Measurements from ENCODE around the gene KMT5C. TPM values are rescaled to one million over a fixed set of nuclear protein-coding genes. Genes with fewer than 3 reads are reported as not detected.

KMT5C gene
- total and polyA plus RNA-seq, 2 donors = 7.7 to 23.5 TPM

- no peak overlapping the region for H3K4me3 ChIP-seq (ENCODE audit: low read length in 2 of 2)
- peaks cover 0 to 4% of the 10 kb centered on the region in 2 donors for H3K36me3 ChIP-seq (ENCODE audit: control insufficient read depth in 2 of 2, insufficient read depth in 2 of 2, low read length in 1 of 2)
- H3K9me3 ChIP-seq (ENCODE audit: control insufficient read depth in 2 of 2, insufficient read depth in 1 of 2, low read length in 1 of 2) = no peaks in the 10 kb centered on the region
- 94% methylated on average over 18 of the region's 18 CpGs for WGBS
- H3K27ac ChIP-seq (ENCODE audit: low read depth in 1 of 2, low read length in 1 of 2) = no peak overlapping the region
- no peaks in the 10 kb centered on the region for H3K4me1 ChIP-seq (ENCODE audit: control insufficient read depth in 2 of 2, insufficient read depth in 2 of 2, low read length in 2 of 2)
- H3K27me3 ChIP-seq (ENCODE audit: control insufficient read depth in 2 of 2, insufficient read depth in 1 of 2, low read length in 1 of 2) = no peaks in the 10 kb centered on the region
- DNase-seq (ENCODE audit: low read depth in 6 of 9, low spot score in 9 of 9) = no peak
Measured at GRCh38 chr19:55311797-55312196, 27.9 kb upstream of the KMT5C start.

- H3K27ac ChIP-seq (ENCODE audit: low read depth in 1 of 2, low read length in 1 of 2) = no peak overlapping the region
- DNase-seq (ENCODE audit: low read depth in 6 of 9, low spot score in 9 of 9) = no peak
- no peaks in the 10 kb centered on the region for H3K27me3 ChIP-seq (ENCODE audit: control insufficient read depth in 2 of 2, insufficient read depth in 1 of 2, low read length in 1 of 2)
- H3K36me3 ChIP-seq (ENCODE audit: control insufficient read depth in 2 of 2, insufficient read depth in 2 of 2, low read length in 1 of 2) = no peaks in the 10 kb centered on the region
- 97% methylated on average over 47 of the region's 47 CpGs for WGBS
- no peaks in the 10 kb centered on the region for H3K4me1 ChIP-seq (ENCODE audit: control insufficient read depth in 2 of 2, insufficient read depth in 2 of 2, low read length in 2 of 2)
- H3K9me3 ChIP-seq (ENCODE audit: control insufficient read depth in 2 of 2, insufficient read depth in 1 of 2, low read length in 1 of 2) = no peaks in the 10 kb centered on the region
- H3K4me3 ChIP-seq (ENCODE audit: low read length in 2 of 2) = no peak overlapping the region
Measured at GRCh38 chr19:55312621-55313512, 26.8 kb upstream of the KMT5C start.

- no peak for DNase-seq (ENCODE audit: low read depth in 6 of 9, low spot score in 9 of 9)
- no peaks in the 10 kb centered on the region for H3K4me1 ChIP-seq (ENCODE audit: control insufficient read depth in 2 of 2, insufficient read depth in 2 of 2, low read length in 2 of 2)
- no peak overlapping the region for H3K27ac ChIP-seq (ENCODE audit: low read depth in 1 of 2, low read length in 1 of 2)
- H3K36me3 ChIP-seq (ENCODE audit: control insufficient read depth in 2 of 2, insufficient read depth in 2 of 2, low read length in 1 of 2) = no peaks in the 10 kb centered on the region
- WGBS = 96% methylated on average over 8 of the region's 8 CpGs
- H3K4me3 ChIP-seq (ENCODE audit: low read length in 2 of 2) = no peak overlapping the region
- no peaks in the 10 kb centered on the region for H3K9me3 ChIP-seq (ENCODE audit: control insufficient read depth in 2 of 2, insufficient read depth in 1 of 2, low read length in 1 of 2)
- H3K27me3 ChIP-seq (ENCODE audit: control insufficient read depth in 2 of 2, insufficient read depth in 1 of 2, low read length in 1 of 2) = no peaks in the 10 kb centered on the region
Measured at GRCh38 chr19:55314396-55314795, 25.3 kb upstream of the KMT5C start.

GRCh38 chr19:55315956-55316525, 23.6 kb upstream of the KMT5C start:
- H3K4me3 ChIP-seq (ENCODE audit: low read length in 2 of 2) = no peak overlapping the region
- H3K9me3 ChIP-seq (ENCODE audit: control insufficient read depth in 2 of 2, insufficient read depth in 1 of 2, low read length in 1 of 2) = no peaks in the 10 kb centered on the region
- 91% methylated on average over 13 of the region's 13 CpGs for WGBS
- H3K27ac ChIP-seq (ENCODE audit: low read depth in 1 of 2, low read length in 1 of 2) = no peak overlapping the region
- H3K36me3 ChIP-seq (ENCODE audit: control insufficient read depth in 2 of 2, insufficient read depth in 2 of 2, low read length in 1 of 2) = no peaks in the 10 kb centered on the region
- no peak for DNase-seq (ENCODE audit: low read depth in 6 of 9, low spot score in 9 of 9)
- peaks cover 0 to 1% of the 10 kb centered on the region in 2 donors for H3K4me1 ChIP-seq (ENCODE audit: control insufficient read depth in 2 of 2, insufficient read depth in 2 of 2, low read length in 2 of 2)
- H3K27me3 ChIP-seq (ENCODE audit: control insufficient read depth in 2 of 2, insufficient read depth in 1 of 2, low read length in 1 of 2) = no peaks in the 10 kb centered on the region

GRCh38 chr19:55316646-55317045, 23.0 kb upstream of the KMT5C start:
- Histone ChIP-seq H3K4me1 (ENCODE audit: control insufficient read depth in 2 of 2, insufficient read depth in 2 of 2, low read length in 2 of 2) (peaks cover 0 to 7% of the 10 kb centered on the region in 2 donors), H3K4me3 (ENCODE audit: low read length in 2 of 2) (no peak overlapping the region), H3K36me3 (ENCODE audit: control insufficient read depth in 2 of 2, insufficient read depth in 2 of 2, low read length in 1 of 2) (no peaks in the 10 kb centered on the region), H3K9me3 (ENCODE audit: control insufficient read depth in 2 of 2, insufficient read depth in 1 of 2, low read length in 1 of 2) (no peaks in the 10 kb centered on the region), H3K27ac (ENCODE audit: low read depth in 1 of 2, low read length in 1 of 2) (no peak overlapping the region), H3K27me3 (ENCODE audit: control insufficient read depth in 2 of 2, insufficient read depth in 1 of 2, low read length in 1 of 2) (no peaks in the 10 kb centered on the region)
- DNase-seq (ENCODE audit: low read depth in 6 of 9, low spot score in 9 of 9) = no peak
- WGBS = 95% methylated on average over 8 of the region's 8 CpGs

GRCh38 chr19:55319785-55320184, 19.9 kb upstream of the KMT5C start:
- Histone ChIP-seq H3K27me3 (ENCODE audit: control insufficient read depth in 2 of 2, insufficient read depth in 1 of 2, low read length in 1 of 2) (no peaks in the 10 kb centered on the region), H3K4me1 (ENCODE audit: control insufficient read depth in 2 of 2, insufficient read depth in 2 of 2, low read length in 2 of 2) (peaks cover 0 to 16% of the 10 kb centered on the region in 2 donors), H3K9me3 (ENCODE audit: control insufficient read depth in 2 of 2, insufficient read depth in 1 of 2, low read length in 1 of 2) (no peaks in the 10 kb centered on the region), H3K27ac (ENCODE audit: low read depth in 1 of 2, low read length in 1 of 2) (no peak overlapping the region), H3K4me3 (ENCODE audit: low read length in 2 of 2) (no peak overlapping the region), H3K36me3 (ENCODE audit: control insufficient read depth in 2 of 2, insufficient read depth in 2 of 2, low read length in 1 of 2) (no peaks in the 10 kb centered on the region)
- WGBS = 93% methylated on average over 21 of the region's 21 CpGs
- peak in 2 of 9 donors; percentile 31 to 36 for DNase-seq (ENCODE audit: low read depth in 6 of 9, low spot score in 9 of 9)

GRCh38 chr19:55320844-55321419, 18.7 kb upstream of the KMT5C start:
- Histone ChIP-seq H3K9me3 (ENCODE audit: control insufficient read depth in 2 of 2, insufficient read depth in 1 of 2, low read length in 1 of 2) (no peaks in the 10 kb centered on the region), H3K4me1 (ENCODE audit: control insufficient read depth in 2 of 2, insufficient read depth in 2 of 2, low read length in 2 of 2) (peaks cover 0 to 19% of the 10 kb centered on the region in 2 donors), H3K36me3 (ENCODE audit: control insufficient read depth in 2 of 2, insufficient read depth in 2 of 2, low read length in 1 of 2) (no peaks in the 10 kb centered on the region), H3K4me3 (ENCODE audit: low read length in 2 of 2) (no peak overlapping the region), H3K27me3 (ENCODE audit: control insufficient read depth in 2 of 2, insufficient read depth in 1 of 2, low read length in 1 of 2) (no peaks in the 10 kb centered on the region), H3K27ac (ENCODE audit: low read depth in 1 of 2, low read length in 1 of 2) (no peak overlapping the region)
- DNase-seq (ENCODE audit: low read depth in 6 of 9, low spot score in 9 of 9) = no peak
- 91% methylated on average over 8 of the region's 8 CpGs for WGBS

GRCh38 chr19:55321466-55322137, 18.1 kb upstream of the KMT5C start:
- Histone ChIP-seq H3K36me3 (ENCODE audit: control insufficient read depth in 2 of 2, insufficient read depth in 2 of 2, low read length in 1 of 2) (no peaks in the 10 kb centered on the region), H3K27me3 (ENCODE audit: control insufficient read depth in 2 of 2, insufficient read depth in 1 of 2, low read length in 1 of 2) (no peaks in the 10 kb centered on the region), H3K27ac (ENCODE audit: low read depth in 1 of 2, low read length in 1 of 2) (no peak overlapping the region), H3K4me3 (ENCODE audit: low read length in 2 of 2) (no peak overlapping the region), H3K9me3 (ENCODE audit: control insufficient read depth in 2 of 2, insufficient read depth in 1 of 2, low read length in 1 of 2) (no peaks in the 10 kb centered on the region), H3K4me1 (ENCODE audit: control insufficient read depth in 2 of 2, insufficient read depth in 2 of 2, low read length in 2 of 2) (peaks cover 0 to 19% of the 10 kb centered on the region in 2 donors)
- DNase-seq (ENCODE audit: low read depth in 6 of 9, low spot score in 9 of 9) = no peak
- WGBS = 42% methylated on average over 9 of the region's 9 CpGs
